GM18873 (cell line): ENCODE results near the gene DCAF15.
"Not testable (repeated sequence)": the region's sequence is repeated elsewhere in the genome, so short reads cannot be mapped to it uniquely, and the experiment has no call there.

Experiments used
- ATAC-seq: cut with Tn5 transposase; IDR thresholded peaks from one replicate; pipeline ENCODE4 v1.9.1; 2021; ENCODE audit warnings: mild to moderate bottlenecking, moderate library complexity, moderate number of reproducible peaks; ENCODE audit not compliant: unreplicated experiment, low FRiP score

DCAF15 gene, protein sequence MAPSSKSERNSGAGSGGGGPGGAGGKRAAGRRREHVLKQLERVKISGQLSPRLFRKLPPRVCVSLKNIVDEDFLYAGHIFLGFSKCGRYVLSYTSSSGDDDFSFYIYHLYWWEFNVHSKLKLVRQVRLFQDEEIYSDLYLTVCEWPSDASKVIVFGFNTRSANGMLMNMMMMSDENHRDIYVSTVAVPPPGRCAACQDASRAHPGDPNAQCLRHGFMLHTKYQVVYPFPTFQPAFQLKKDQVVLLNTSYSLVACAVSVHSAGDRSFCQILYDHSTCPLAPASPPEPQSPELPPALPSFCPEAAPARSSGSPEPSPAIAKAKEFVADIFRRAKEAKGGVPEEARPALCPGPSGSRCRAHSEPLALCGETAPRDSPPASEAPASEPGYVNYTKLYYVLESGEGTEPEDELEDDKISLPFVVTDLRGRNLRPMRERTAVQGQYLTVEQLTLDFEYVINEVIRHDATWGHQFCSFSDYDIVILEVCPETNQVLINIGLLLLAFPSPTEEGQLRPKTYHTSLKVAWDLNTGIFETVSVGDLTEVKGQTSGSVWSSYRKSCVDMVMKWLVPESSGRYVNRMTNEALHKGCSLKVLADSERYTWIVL

DNA sequence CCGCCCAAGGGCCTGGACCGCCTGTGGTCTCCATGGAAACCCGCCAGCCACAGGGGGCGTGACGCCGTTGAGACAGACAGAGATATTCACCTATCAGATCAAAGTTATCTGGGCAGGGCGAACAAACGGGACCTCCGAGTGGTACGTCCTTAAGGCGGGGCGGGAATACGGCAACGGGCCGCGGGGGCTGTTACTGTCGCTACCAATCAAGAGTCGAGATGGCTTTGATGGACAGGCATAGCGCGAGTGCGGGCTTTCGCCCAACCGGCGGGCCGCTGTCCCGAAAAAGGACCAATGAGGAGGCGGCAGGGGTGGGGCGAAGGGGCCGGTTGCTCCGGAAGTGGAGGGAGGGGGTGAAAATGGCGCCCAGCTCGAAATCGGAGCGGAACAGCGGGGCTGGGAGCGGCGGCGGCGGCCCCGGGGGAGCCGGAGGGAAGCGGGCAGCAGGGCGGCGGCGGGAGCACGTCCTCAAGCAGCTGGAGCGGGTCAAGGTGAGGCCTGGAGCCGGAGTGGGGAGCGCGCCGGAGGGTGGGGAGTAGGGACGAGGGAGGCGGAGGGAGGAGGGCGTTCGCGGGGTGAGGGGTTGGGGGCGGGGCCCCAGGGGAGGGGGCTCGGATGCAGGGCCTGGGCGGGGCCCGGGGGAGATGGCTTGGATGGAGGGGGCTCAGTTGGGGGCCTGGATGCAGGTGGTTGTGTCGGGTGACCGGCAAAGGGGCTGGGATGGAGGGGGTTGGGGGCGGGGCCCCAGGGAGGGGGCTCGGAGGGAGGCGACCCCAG lies at the start of gene DCAF15:
Gene DCAF15, plus strand, starts transcription at position 356 of the 777 bp plus-strand sequence. Its CDS starts 4 bp downstream, at position 360.
- ATAC-seq = peak; percentile 95

DNA sequence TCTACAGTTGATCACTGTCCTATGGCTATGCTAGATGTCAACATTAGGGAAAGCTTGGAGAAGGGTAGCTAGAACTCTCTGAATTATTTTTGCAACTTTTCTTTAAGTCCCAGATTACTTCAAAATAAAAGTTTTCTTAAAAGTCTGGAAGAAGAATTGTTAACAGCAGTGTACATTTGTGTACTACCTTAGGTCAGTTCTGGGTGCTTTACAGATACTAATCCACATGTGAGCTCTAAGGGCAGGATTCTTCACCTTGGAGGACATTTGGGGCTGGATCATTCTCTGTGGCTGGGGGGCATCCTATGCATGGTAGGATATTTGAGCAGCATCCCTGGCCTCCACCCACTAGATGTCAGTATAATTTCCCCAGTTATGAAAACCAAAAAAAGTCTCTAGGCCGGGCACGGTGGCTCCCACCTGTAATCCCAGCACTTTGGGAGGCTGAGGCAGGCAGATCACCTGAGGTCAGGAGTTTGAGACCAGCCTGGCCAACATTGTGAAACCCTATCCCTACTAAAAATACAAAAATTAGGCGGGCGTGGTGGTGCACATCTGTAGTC lies 49.2 kb upstream of the DCAF15 start:
- no peak for ATAC-seq

DNA sequence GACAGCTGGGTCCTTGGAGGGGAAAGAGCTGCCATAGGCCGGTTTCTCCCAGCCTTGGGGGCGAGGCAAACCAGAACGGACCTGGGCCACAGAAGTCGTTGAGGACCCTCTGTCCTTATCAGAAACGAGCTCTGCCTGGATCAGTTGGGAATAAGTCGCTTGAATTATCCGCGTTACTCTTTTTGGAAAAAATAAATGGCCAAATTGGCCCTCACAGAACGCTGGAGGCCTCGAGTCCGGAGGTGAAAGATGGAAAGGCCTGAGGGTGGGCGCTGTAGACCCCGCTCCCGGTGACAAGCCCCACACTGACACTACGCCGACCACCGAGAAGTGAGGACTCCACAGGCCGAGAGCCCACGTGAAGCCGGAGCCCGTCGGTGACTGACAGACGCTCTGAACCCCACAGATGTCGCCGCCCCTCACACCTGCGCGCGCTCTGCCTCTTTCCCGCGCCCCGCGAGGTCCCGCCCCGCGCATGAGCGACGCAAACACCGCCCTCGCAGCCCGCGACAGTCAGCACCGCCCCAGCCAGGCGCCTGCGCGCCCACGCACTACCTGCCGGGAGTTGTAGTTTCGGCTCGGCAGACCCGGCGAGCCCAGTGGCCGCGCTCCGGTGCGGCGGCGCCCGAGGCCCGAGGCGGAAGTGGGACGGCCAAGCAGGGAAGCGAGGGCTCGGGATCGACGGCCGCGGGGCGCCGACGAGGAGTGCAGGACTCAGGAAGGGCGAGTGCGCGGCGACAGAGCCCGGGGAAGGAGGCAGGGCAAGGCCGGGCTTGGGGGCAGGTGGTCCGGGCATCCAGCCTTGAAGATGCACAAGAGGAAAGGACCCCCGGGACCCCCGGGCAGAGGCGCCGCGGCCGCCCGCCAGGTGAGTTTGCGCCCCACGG lies 46.4 kb upstream of the DCAF15 start, which contains the start of the genes BRME1 and CC2D1A:
Gene BRME1, minus strand, starts transcription at position 484 of the 887 bp plus-strand sequence. CDS start 1,225 bp downstream, outside the sequence.
Gene CC2D1A, plus strand, starts transcription at position 568 of the 887 bp plus-strand sequence. Its CDS starts 241 bp downstream, at position 809.
- peak; percentile 85 for ATAC-seq

DNA sequence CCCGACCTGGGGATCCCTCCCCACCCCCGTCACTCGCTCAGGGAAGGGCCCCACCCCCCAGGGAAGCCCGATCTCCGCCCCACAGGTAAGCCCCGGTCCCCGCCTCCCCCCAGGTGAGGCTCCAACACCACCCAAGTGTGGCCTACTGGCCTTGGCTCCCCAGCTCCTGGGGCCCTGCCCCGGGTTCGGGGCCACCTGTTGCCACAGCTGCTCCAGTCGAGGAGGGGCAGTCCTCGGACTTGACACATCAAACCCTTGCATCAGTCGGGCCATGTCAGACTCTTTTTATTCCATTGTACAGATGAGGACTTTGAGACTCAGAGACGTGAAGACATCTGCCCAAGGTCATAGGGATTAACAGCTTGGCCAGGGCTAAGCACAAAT lies 45.8 kb upstream of the DCAF15 start:
- no peak for ATAC-seq

DNA sequence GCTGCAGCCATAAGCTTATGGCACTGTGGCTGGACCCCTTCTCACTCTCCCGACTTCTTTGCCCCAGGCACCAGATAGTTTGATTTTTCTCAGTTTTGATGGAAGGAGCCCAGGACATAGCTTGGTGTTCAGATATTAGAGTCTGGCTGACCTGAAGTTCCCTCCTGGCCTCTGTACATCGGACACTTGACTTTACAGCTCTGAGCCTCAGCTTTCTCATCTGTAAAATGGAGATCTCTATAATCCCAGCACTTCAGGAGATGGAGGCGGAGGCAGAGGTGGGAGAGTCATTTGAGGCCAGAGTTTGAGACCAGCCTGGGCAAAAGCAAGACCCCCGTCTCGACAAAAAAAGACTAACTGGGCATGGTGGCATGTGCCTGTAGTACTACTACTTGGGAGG lies 45.4 kb upstream of the DCAF15 start:
- no peak for ATAC-seq

DNA sequence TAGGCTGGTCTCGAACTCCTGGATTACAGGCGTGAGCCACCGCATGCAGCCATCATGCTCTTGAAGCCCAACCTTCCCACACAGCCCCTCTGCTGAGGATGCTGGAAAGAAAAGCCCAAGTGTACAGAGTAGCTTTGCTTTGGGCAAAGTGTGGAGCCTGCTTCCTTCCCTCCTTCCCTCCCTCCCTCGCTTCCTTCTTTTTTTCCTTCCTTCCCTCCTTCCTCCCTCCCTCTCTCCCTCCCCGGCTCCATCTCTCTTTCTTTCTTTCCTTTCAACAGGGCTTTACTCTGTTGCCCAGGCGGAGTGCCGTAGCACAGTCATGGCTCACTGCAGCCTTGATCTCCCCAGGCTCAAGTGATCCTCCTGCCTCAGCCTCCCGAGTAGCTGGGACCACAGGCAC lies 43.6 kb upstream of the DCAF15 start:
- ATAC-seq = no peak

DNA sequence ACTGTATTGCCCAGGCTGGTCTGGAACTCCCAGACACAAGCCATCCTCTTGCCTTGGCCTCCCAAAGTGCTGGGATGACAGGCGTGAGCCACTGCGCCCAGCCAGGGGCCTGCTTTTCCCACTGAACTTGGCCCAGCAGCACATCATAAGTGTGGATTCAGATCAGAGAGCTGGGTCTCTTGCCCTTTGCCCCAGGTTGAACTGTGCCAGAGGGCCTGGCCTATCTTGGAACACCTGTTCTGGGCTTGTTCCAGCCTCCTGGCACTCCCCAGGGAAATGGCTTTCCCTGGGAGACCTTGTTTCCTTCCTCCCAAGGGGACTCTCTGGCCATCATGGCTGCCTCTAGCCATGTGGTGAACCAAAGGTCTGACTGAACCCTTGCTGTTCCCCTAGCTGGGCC lies 42.9 kb upstream of the DCAF15 start:
- no peak for ATAC-seq

DNA sequence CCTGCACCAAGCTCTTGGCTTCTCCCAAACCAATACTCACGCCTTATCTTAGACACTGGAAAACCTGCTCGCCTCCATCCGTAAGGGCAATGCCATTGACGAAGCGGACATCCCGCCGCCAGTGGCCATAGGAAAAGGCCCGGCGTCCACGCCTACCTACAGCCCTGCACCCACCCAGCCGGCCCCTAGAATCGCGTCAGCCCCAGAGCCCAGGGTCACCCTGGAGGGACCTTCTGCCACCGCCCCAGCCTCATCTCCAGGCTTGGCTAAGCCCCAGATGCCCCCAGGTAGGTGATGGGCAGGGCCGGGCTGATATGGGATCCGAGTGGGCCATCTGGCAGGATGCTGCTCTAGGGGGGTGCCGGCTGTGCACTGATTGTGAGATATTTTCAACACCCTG lies 39.0 kb upstream of the DCAF15 start:
- no peak for ATAC-seq

DNA sequence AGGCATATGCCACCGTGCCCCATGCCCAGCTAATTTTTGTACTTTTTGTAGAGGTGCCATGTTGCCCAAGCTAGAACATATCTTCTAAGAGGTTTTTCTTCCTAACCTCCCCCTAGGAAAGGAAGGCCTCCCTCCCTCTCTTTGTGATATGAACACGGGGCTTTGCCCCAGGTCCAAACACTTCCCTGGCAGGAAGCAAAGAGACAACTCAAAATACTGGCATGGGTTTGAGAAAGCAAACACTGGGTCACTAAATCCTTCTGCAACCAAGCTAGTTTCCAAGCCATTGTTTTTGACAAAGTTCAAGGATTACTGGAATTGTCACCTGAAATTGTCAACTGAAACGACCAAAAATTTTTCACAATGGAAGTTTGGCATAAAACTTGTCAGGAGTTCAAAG lies 37.5 kb upstream of the DCAF15 start:
- ATAC-seq = no peak

DNA sequence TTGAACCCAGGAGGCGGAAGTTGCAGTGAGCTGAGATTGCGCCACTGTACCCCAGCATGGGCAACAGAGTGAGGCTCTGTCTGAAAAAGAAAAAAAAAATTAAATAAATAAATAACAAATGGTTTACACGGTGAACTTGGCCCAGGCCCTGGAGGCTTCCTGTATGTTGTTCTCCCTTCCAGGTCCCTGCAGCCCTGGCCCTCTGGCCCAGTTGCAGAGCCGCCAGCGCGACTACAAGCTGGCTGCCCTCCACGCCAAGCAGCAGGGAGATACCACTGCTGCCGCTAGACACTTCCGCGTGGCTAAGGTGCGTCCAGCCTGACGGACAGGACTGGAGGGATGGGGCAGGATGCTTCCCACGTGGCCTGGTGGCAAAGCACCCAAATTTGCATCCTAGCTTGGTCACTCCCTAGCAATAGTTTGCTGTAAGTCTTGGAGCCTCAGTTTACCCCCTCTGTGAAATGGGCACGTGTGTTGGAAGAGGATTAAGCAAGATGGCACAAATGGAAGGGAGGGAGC lies 34.4 kb upstream of the DCAF15 start:
- ATAC-seq = no peak

DNA sequence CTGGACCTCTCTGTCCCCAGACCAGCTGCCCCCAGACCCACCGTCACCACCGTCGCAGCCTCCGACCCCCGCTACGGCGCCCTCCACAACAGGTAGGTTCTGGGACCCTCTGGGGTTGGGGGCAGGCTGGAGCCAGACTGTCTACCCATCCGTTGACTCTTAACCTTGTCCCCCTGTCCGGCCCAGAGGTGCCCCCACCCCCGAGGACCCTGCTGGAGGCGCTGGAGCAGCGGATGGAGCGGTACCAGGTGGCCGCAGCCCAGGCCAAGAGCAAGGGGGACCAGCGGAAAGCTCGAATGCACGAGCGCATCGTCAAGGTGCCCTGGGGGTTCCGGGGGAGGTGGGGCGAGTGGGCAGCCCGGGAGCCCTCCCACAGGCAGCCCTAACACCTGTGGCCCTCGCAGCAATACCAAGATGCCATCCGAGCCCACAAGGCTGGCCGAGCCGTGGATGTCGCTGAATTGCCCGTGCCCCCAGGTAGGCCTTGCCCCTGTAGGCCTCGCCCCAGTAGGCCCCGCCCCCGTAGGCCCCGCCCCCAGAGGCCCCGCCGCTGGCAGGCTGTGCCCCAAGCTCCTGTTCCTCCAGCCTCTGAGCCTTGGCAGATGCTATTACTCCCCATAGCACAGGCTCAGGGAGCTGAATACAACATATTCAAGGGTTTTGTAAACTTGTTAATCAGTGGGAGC lies 33.4 kb upstream of the DCAF15 start:
- no peak for ATAC-seq

DNA sequence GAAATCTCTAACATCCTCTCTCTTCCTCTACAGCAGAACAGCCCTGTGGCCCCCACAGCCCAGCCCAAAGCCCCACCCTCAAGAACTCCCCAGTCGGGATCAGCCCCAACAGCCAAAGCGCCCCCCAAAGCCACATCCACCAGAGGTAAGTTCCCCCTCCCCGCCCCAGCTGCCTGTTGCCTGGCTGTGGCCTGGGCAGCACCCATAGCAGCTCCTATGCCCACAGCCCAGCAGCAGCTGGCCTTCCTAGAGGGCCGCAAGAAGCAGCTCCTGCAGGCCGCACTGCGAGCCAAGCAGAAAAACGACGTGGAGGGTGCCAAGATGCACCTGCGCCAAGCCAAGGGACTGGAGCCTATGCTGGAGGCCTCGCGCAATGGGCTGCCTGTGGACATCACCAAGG lies 31.8 kb upstream of the DCAF15 start:
- ATAC-seq = no peak

DNA sequence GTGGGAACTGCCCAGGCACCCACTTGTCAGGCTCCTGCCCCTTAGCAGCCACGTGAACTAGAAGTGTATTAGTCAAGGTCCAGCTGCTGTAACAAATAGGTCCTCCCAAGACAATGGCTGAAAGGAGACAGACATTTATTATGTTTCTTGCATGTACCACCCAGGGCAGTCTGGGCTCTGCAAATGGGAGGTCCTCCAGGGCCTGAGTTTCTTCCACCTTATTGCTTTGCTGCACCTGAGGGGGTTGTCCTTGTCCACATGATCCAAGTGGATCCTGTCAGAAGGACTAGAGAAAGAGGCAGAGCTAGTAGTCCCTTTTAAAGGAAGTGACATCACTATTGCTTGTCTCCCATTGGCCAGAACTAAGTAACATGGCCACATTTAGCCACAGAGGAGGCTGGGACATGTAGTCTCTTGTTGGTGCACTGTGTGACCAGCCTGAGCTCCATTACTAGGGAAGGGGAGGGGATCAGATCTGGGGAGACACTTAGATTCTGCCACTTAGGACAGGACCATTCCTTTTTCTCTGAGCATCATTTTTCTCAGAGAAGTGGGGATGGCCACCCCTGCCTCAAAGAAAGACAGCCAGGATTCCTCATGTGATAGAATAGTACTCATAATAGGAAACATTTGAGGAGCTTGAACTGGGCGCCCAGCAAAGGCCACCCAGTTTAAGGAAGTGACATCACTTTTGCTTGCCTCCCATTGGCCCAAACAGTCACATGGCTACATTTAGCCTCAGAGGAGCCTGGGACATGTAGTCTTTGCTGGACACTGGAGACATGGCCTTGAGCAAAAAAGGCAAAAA lies 31.2 kb upstream of the DCAF15 start:
- ATAC-seq = no peak

DNA sequence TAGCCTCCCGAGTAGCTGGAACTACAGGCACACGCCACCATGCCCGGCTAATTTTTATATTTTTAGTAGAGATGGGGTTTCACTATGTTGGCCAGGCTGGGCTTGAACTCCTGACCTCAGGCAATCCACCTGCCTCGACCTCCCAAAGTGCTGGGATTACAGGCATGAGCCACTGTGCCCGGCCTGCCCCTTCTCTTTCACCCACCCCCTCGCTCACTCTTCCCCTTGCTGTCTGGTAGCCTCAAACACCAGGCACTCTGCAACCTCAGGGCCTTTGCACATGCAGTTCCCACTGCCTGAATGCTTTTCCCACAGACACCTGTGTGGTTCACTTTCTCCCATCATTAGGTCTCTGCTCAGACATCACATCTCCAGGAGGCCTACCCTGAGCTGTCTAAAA lies 30.2 kb upstream of the DCAF15 start:
- not testable (repeated sequence) for ATAC-seq

DNA sequence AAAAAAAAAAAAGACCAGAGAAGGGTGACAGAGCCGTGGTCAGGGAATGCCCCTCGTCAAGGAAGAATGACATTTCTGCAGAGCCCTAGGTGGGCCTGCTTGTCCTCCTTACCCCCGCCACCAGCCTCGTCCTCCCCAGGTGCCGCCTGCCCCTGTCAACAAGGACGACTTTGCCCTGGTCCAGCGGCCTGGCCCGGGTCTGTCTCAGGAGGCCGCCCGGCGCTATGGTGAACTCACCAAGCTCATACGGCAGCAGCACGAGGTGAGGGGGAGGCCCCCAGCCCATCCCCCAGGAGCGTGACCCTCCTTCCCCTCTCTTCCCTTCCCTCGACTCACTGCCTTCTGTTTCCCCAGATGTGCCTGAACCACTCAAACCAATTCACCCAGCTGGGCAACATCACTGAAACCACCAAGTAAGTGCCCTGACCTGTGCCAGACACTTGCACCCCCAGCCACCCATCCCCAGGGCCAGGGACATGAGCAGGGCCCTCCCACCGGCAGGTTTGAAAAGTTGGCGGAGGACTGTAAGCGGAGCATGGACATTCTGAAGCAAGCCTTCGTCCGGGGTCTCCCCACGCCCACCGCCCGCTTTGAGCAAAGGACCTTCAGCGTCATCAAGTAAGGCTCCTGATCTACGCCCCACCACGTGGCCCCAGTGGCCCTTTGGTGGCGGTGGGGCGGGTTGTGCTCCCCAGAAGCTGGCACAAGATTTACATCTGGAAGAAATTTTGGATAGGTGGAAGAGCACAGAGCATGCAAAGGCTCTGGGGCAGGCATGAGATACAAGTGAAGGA lies 28.9 kb upstream of the DCAF15 start:
- no peak for ATAC-seq

DNA sequence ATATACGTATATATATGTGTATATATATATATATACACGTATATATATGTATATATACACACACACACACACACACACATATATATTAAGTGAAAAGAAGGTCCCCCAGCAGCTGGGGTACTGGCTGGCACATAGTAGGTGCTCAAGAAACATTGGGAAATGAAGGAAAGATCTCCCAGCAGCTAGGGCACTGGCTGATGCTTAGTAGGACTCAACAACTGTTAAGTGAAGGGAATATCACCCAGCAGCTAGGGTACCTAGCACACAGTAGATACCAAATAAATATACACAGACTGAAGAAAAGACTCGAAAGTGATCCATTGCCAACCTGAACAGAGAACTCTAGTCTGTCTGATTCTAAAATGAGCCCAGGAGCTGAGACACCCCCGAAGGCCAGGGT lies 26.3 kb upstream of the DCAF15 start:
- no peak for ATAC-seq

DNA sequence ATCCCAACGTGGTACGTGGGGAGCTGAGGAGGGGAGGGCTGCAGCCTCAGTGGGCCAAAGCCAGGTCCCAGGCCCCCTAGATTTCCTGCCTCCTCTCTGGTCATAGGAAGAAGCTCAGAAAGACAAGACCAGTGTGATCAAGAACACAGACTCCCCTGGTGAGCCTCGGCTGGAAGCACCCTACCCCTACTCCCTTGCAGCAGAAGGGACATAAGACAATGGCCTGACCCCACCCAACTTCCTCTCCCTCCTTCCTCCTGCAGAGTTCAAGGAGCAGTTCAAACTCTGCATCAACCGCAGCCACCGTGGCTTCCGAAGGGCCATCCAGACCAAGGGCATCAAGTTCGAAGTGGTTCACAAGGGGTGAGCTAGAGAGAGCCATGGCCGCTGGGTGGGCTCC lies 25.6 kb upstream of the DCAF15 start:
- no peak for ATAC-seq
